CD4-positive, alpha-beta memory T cell (primary cell): Measurements from ENCODE around the gene SNX15. TPM values are rescaled to one million over a fixed set of nuclear protein-coding genes. Genes with fewer than 3 reads are reported as not detected.

Source experiments
- CTCF ChIA-PET: fragments of 350-600 bp; sonication (Branson Sonifier 250); formaldehyde crosslinking; loops from one replicate; lab custom pipeline; 2021; ENCODE audit warnings: inconsistent platforms; ENCODE audit not compliant: partially characterized antibody; lab: Charles Lee
- POLR2A ChIA-PET: fragments of 350-600 bp; sonication (Branson Sonifier 250); formaldehyde crosslinking; loops from one replicate; lab custom pipeline; 2021; ENCODE audit not compliant: partially characterized antibody; lab: Charles Lee
- DNase-seq, 5 donors: peaks; one replicate each; pipeline versions ENCODE4 v3.0.0 to v3.0.0-alpha.2; 2020 to 2022; ENCODE audit warnings: mixed read lengths in 1 of 5
- H3K27ac ChIP-seq: one replicate; pipeline ENCODE4 v1.7.0; 2013; ENCODE audit warnings: low read depth, low read length
- H3K27me3 ChIP-seq: 2 replicates; pipeline ENCODE4 v1.7.0; 2013; ENCODE audit warnings: mild to moderate bottlenecking, low read length, moderate library complexity; ENCODE audit not compliant: insufficient read depth
- H3K36me3 ChIP-seq: 2 replicates; pipeline ENCODE4 v1.7.0; 2013; ENCODE audit warnings: mild to moderate bottlenecking, low read length, moderate library complexity; ENCODE audit not compliant: insufficient read depth
- H3K4me1 ChIP-seq: 2 replicates; pipeline ENCODE4 v1.7.0; 2013; ENCODE audit warnings: mild to moderate bottlenecking, low read length, moderate library complexity; ENCODE audit not compliant: insufficient read depth
- H3K4me3 ChIP-seq, 2 donors: one replicate each; pipeline ENCODE4 v1.7.0; 2013; ENCODE audit warnings: low read length in 2 of 2, mild to moderate bottlenecking in 1 of 2
- H3K9me3 ChIP-seq, 2 donors: one replicate each; pipeline ENCODE4 v1.7.0; 2013; ENCODE audit warnings: low read length in 2 of 2, control low read depth in 1 of 2; ENCODE audit not compliant: control insufficient read depth in 1 of 2
- H3K27ac Mint-ChIP-seq, 7 donors: one replicate each; pipeline ENCODE4 v1.8.0; 2020 to 2021; ENCODE audit warnings: mixed read lengths in 7 of 7, mild to moderate bottlenecking in 6 of 7, inconsistent platforms in 3 of 7, moderate library complexity in 3 of 7
- H3K27me3 Mint-ChIP-seq, 2 donors: one replicate each; pipeline ENCODE4 v1.8.0; 2020 to 2021; ENCODE audit warnings: mixed read lengths in 2 of 2
- H3K36me3 Mint-ChIP-seq, 2 donors: one replicate each; pipeline ENCODE4 v1.8.0; 2020 to 2021; ENCODE audit warnings: mixed read lengths in 2 of 2, inconsistent platforms in 1 of 2, mild to moderate bottlenecking in 1 of 2
- H3K4me1 Mint-ChIP-seq, 4 donors: one replicate each; pipeline ENCODE4 v1.8.0; 2020 to 2021; ENCODE audit warnings: mixed read lengths in 4 of 4, mild to moderate bottlenecking in 1 of 4
- H3K4me3 Mint-ChIP-seq, 8 donors: one replicate each; pipeline ENCODE4 v1.8.0; 2020 to 2021; ENCODE audit warnings: mixed read lengths in 8 of 8, mild to moderate bottlenecking in 7 of 8, moderate library complexity in 6 of 8, inconsistent platforms in 3 of 8
- H3K9me3 Mint-ChIP-seq, 8 donors: one replicate each; pipeline ENCODE4 v1.8.0; 2020 to 2021; ENCODE audit warnings: mixed read lengths in 8 of 8, mild to moderate bottlenecking in 5 of 8, inconsistent platforms in 3 of 8, moderate library complexity in 1 of 8
- intact Hi-C: fragments of 100-400 bp; cut with micrococcal nuclease; formaldehyde crosslinking; loops from one replicate; pipeline ENCODE4 v1.15.1; 2023
- polyA plus RNA-seq, 2 donors: library from polyadenylated mRNA; unstranded; fragments of 300-500 nt; fragmentation: Illumina TruSeq; gene quantifications; one replicate each; pipeline ENCODE4 v1.2.3, GENCODE V29; 2021
- total RNA-seq, 2 experiments: library from RNA; stranded (reverse); gene quantifications; one replicate each; pipeline ENCODE4 v1.2.3, GENCODE V29; 2021

Gene SNX15
- total and polyA plus RNA-seq, 4 experiments from 2014 or later, result 19.8 to 26.7 (median 23.9) TPM

DNA sequence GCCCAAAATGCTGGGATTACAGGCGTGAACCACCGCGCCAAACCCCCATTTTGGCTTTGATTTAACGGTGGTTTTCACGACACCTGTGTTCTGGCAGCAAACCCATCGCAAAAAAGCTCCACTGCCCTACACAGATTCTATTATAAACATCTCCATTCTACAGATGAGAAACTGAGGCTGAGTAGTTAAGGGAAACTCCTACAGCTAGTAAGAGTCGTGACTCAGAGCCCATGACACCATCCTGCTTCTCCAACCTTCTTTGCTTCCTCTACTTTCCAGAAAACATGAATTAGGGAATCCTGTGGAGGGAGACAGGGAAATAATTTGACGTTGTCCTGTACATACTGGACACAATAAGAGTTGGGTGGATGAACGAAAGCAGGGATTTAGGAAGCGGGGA is 429 bp upstream of the SNX15 start:
- H3K9me3 ChIP-seq, result no peaks in the 10 kb centered on the region
- peaks cover 9 to 34% (median 17%) of the 10 kb centered on the region in 4 donors for H3K4me1 Mint-ChIP-seq
- H3K9me3 Mint-ChIP-seq, result no peaks in the 10 kb centered on the region
- POLR2A ChIA-PET, result interaction anchor here (0.8 to 3.9 kb wide), 16 partner anchors 9 to 282 kb away, joined by 3 to 42 read pairs (median 4); partner anchors contain the start of genes ARL2, CAPN1, FAU and MAP4K2
- H3K27me3 Mint-ChIP-seq, result no peaks in the 10 kb centered on the region
- peak overlapping the region; percentile 61 for H3K27ac ChIP-seq
- DNase-seq, result no peak
- intact Hi-C loops, result loop anchor here (1.0 to 5.0 kb wide), 8 partner anchors 13 to 545 kb away; partner anchors contain the start of genes ARL2, ATG2A, CDCA5 and FAM89B
- H3K27ac Mint-ChIP-seq, result peak overlapping the region; percentile 88 to 96 (median 91)
- peaks cover 0 to 8% of the 10 kb centered on the region in 2 donors for H3K36me3 Mint-ChIP-seq
- peak overlapping the region in 1 of 2 donors; percentile 52 for H3K4me3 ChIP-seq
- H3K36me3 ChIP-seq, result peaks cover 3% of the 10 kb centered on the region
- no peaks in the 10 kb centered on the region for H3K27me3 ChIP-seq
- H3K4me1 ChIP-seq, result peaks cover 19% of the 10 kb centered on the region
- H3K4me3 Mint-ChIP-seq, result peak overlapping the region; percentile 69 to 88 (median 81)
- CTCF ChIA-PET, result interaction anchor here (0.8 to 10.2 kb wide), 4 partner anchors 13 to 83 kb away, joined by 3 to 65 read pairs (median 5); partner anchors contain the start of genes ARL2 and MAJIN

DNA sequence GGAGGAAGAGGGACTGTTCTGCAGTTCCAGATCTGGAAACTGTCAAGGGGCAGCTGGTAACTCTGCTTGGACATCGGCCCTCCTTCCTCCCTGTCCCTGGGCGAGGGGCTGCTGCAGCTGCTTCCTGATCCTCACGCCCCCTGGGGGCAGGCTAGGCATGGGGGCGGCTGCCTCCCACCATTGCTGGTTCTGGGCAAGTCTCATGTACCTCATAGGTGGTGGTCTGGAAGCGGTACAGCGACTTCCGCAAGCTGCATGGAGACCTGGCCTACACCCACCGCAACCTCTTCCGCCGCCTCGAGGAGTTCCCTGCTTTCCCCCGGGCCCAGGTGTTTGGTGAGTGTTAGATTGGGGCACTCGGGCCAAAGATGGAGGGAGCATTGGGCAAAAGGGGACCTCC is 5.0 kb downstream of the SNX15 start:
- Histone ChIP-seq H3K27ac (no peak overlapping the region), H3K4me3 (no peak overlapping the region), H3K4me1 (peaks cover 13% of the 10 kb centered on the region), H3K9me3 (no peaks in the 10 kb centered on the region), H3K27me3 (no peaks in the 10 kb centered on the region), H3K36me3 (peaks cover 30% of the 10 kb centered on the region)
- CTCF ChIA-PET, result interaction anchor here (1.3 to 10.2 kb wide), 2 partner anchors 18 to 87 kb away, joined by 3 to 65 read pairs; partner anchors contain the start of gene ARL2
- Mint-ChIP-seq H3K27ac (no peak overlapping the region), H3K36me3 (peaks cover 0 to 19% of the 10 kb centered on the region in 2 donors), H3K27me3 (no peaks in the 10 kb centered on the region), H3K4me3 (no peak overlapping the region), H3K9me3 (no peaks in the 10 kb centered on the region), H3K4me1 (peaks cover 5 to 20% (median 12%) of the 10 kb centered on the region in 4 donors)
- POLR2A ChIA-PET, result no interaction called here
- no peak for DNase-seq
- intact Hi-C loops, result no loop called here

DNA sequence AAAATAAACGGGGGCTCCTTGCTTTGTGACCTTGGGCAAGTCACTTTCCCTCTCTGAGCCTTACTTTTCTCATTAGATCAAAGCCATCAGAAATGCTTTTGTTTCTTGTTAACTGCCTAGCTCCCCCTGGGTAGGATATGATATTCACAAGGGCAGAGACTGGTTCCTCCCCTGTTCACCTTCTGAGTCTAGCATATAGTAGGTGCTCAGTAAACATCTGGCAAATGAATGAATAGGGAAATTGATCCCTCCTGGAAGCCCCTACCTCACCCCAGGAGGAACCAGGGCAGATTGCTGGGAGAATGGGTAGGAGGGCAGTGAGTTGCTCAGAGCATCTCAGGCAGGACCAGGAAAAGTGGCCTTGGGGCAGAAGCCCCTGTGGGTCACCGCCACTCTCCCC is 7.2 kb downstream of the SNX15 start:
- no peak overlapping the region for H3K27ac Mint-ChIP-seq
- POLR2A ChIA-PET, result interaction anchor here (1.0 kb wide), 1 partner anchor 62 kb away, joined by 3 read pairs; the partner anchor contains the start of gene VPS51

DNA sequence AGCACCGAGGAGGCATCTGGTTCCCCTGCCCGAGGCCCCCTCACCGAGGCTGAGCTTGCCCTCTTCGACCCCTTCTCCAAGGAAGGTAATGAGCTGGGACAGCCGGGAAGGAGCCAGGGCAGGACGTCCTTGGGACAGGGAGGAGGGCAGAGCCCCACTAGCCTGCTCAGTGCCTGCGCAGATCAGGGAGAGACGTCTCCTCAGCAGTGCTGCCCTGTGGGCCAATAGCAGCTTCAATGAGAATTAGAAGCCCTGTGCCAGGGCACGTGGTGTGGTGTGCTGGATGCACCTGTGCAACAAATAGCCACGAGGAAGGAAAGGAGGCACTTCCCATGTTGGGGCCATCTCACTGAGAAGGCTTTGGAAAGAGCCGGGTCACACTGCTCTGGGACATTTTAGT is 8.3 kb downstream of the SNX15 start:
- H3K36me3 Mint-ChIP-seq, result peaks cover 2 to 21% of the 10 kb centered on the region in 2 donors

More for the DNA sequence above, 7.2 kb downstream of the SNX15 start:
- Mint-ChIP-seq H3K36me3 (peaks cover 2 to 20% of the 10 kb centered on the region in 2 donors), H3K4me3 (no peak overlapping the region), H3K27me3 (no peaks in the 10 kb centered on the region), H3K4me1 (no peaks in the 10 kb centered on the region), H3K9me3 (no peaks in the 10 kb centered on the region)
- Histone ChIP-seq H3K9me3 (no peaks in the 10 kb centered on the region), H3K4me1 (no peaks in the 10 kb centered on the region), H3K36me3 (peaks cover 30% of the 10 kb centered on the region), H3K4me3 (no peak overlapping the region), H3K27me3 (no peaks in the 10 kb centered on the region), H3K27ac (no peak overlapping the region)
- intact Hi-C loops, result no loop called here
- DNase-seq, result no peak
- CTCF ChIA-PET, result no interaction called here

DNA sequence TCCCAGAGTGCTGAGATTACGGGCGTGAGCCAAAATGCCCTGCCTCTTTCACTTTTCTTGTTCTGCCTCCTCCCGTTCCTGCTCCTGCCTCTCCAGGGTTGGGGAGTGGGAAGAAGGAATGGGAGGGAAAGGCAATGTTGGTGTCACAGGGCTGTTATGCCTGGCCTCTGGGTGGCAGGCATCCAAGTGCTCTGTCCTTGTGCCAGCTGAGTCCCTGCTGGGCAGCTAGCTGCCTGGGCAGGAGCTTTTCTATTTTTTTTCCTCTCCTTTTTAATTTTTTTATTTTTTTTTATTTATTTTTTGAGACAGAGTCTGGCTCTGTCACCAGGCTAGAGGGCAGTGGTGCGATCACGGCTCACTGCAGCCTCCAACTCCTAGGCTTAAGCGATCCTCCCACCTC is 9.7 kb downstream of the SNX15 start:
- no peak for DNase-seq
- H3K36me3 Mint-ChIP-seq, result peaks cover 2 to 21% of the 10 kb centered on the region in 2 donors
- POLR2A ChIA-PET, result interaction anchor here (0.6 to 4.8 kb wide), 3 partner anchors 10 to 108 kb away, joined by 3 to 42 read pairs (median 6); partner anchors contain the start of genes ARL2 and SNX15
- no peaks in the 10 kb centered on the region for H3K9me3 Mint-ChIP-seq
- Histone ChIP-seq H3K9me3 (no peaks in the 10 kb centered on the region), H3K4me3 (no peak overlapping the region), H3K27me3 (no peaks in the 10 kb centered on the region), H3K27ac (no peak overlapping the region), H3K36me3 (peaks cover 26% of the 10 kb centered on the region), H3K4me1 (peaks cover 13% of the 10 kb centered on the region)
- H3K4me3 Mint-ChIP-seq, result no peak overlapping the region
- CTCF ChIA-PET, result no interaction called here
- intact Hi-C loops, result no loop called here
- no peaks in the 10 kb centered on the region for H3K27me3 Mint-ChIP-seq
- H3K4me1 Mint-ChIP-seq, result peaks cover 2 to 11% (median 6%) of the 10 kb centered on the region in 4 donors
- no peak overlapping the region for H3K27ac Mint-ChIP-seq

More for the DNA sequence above, 8.3 kb downstream of the SNX15 start:
- Histone ChIP-seq H3K4me1 (peaks cover 8% of the 10 kb centered on the region), H3K9me3 (no peaks in the 10 kb centered on the region), H3K4me3 (no peak overlapping the region), H3K27me3 (no peaks in the 10 kb centered on the region), H3K27ac (no peak overlapping the region), H3K36me3 (peaks cover 30% of the 10 kb centered on the region)
- Mint-ChIP-seq H3K9me3 (no peaks in the 10 kb centered on the region), H3K27ac (no peak overlapping the region), H3K4me1 (peaks cover 0 to 3% (median 1%) of the 10 kb centered on the region in 4 donors), H3K4me3 (no peak overlapping the region), H3K27me3 (no peaks in the 10 kb centered on the region)
- POLR2A ChIA-PET, result interaction anchor here (1.0 kb wide), 1 partner anchor 13 kb away, joined by 3 read pairs; no protein-coding TSS in a partner anchor
- CTCF ChIA-PET, result interaction anchor here (1.2 kb wide), 1 partner anchor 10 kb away, joined by 3 read pairs; no protein-coding TSS in a partner anchor
- intact Hi-C loops, result no loop called here
- DNase-seq, result no peak

DNA sequence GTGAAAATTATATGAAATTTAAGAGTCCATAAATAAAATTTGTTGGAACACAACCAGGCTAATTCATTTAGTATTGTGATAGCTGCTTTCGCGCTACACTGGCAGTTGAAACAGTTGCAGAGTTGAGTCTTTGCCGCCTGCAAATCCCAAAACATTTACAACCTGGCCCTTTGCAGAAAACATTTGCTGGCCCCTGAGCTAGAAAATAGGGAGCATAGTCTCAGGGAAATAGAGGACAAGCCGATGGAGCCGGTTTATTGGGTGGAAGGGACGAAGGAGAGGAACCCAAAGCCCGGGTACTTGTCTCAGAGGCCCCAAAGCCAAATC is 13.2 kb downstream of the SNX15 start:
- POLR2A ChIA-PET, result interaction anchor here (0.7 to 4.8 kb wide), 19 partner anchors 13 to 820 kb away, joined by 3 to 42 read pairs (median 7); partner anchors contain the start of genes ARL2, ATG2A, CDCA5 and EHD1

More for the DNA sequence above, 13.2 kb downstream of the SNX15 start:
- CTCF ChIA-PET, result interaction anchor here (1.0 to 3.2 kb wide), 6 partner anchors 11 to 45 kb away, joined by 3 to 11 read pairs (median 4); partner anchors contain the start of gene ARL2
- intact Hi-C loops, result loop anchor here (1.0 to 2.0 kb wide), 3 partner anchors 26 to 70 kb away; partner anchors contain the start of genes ARL2, CDCA5, TM7SF2 and ZFPL1
- no peak for DNase-seq
- H3K27ac Mint-ChIP-seq, result peak overlapping the region; percentile 87 to 97 (median 95)
- H3K9me3 Mint-ChIP-seq, result no peaks in the 10 kb centered on the region
- peaks cover 19% of the 10 kb centered on the region for H3K4me1 ChIP-seq
- peak overlapping the region; percentile 61 to 64 for H3K4me3 ChIP-seq
- peaks cover 5 to 24% (median 14%) of the 10 kb centered on the region in 4 donors for H3K4me1 Mint-ChIP-seq
- H3K4me3 Mint-ChIP-seq, result peak overlapping the region; percentile 92 to 97 (median 94)
- H3K27ac ChIP-seq, result peak overlapping the region; percentile 61
- peaks cover 12% of the 10 kb centered on the region for H3K36me3 ChIP-seq
- H3K9me3 ChIP-seq, result no peaks in the 10 kb centered on the region
- no peaks in the 10 kb centered on the region for H3K27me3 ChIP-seq
- H3K36me3 Mint-ChIP-seq, result peaks cover 2 to 13% of the 10 kb centered on the region in 2 donors
- H3K27me3 Mint-ChIP-seq, result no peaks in the 10 kb centered on the region
